BE2C (cell line): ENCODE results near the gene NRIP3.
A peak's percentile ranks its signal among the peaks of the same experiment; 100 is the strongest.

ENCODE experiments used
- DNase-seq: peaks from one replicate; pipeline ENCODE4 v3.0.0-alpha.2; 2020
- H3K27me3 ChIP-seq: fragments of 250-450 bp; sonication (Bioruptor Pico); 2 replicates; pipeline ENCODE4 v1.5.1; 2020; ENCODE audit warnings: mild to moderate bottlenecking
- H3K36me3 ChIP-seq: fragments of 250-450 bp; sonication (Bioruptor Pico); 2 replicates; pipeline ENCODE4 v1.5.1; 2020; ENCODE audit warnings: mild to moderate bottlenecking
- H3K4me1 ChIP-seq: fragments of 250-450 bp; sonication (Bioruptor Pico); 2 replicates; pipeline ENCODE4 v1.5.1; 2020
- H3K4me3 ChIP-seq: 2 replicates; pipeline ENCODE4 v1.5.1; 2011; ENCODE audit warnings: low read depth, low read length
- H3K9me3 ChIP-seq: fragments of 250-450 bp; sonication (Bioruptor Pico); 2 replicates; pipeline ENCODE4 v1.5.1; 2020
- TF ChIP-seq, protein P1 (sequence below): IDR thresholded peaks from 2 replicates; pipeline ENCODE4 v1.5.1; 2012; ENCODE audit warnings: mild to moderate bottlenecking, low read depth, low read length

Gene NRIP3

DNA sequence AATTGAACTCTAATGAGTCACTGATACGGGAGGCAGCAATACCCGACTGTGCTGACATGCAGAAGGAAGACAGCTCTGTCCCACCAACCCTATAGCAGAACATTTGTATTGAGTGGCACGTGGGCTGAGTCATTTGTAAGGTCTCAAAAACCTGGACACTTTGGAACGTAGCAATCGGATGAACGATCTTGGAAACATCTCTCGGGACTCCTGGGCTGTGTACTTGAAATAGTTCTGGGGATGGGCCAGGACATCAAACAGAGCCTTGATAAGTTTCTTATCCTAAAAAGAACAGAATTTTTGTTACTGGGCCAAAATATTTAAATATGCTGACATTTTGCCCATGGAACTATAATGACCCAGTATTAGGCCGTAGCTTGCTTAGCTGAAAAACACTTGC lies 17.1 kb upstream of the NRIP3 start:
- Histone ChIP-seq H3K4me3 (no peak overlapping the region), H3K4me1 (no peaks in the 10 kb centered on the region), H3K9me3 (no peaks in the 10 kb centered on the region), H3K27me3 (no peaks in the 10 kb centered on the region), H3K36me3 (no peaks in the 10 kb centered on the region)
- TF ChIP-seq, protein P1, sequence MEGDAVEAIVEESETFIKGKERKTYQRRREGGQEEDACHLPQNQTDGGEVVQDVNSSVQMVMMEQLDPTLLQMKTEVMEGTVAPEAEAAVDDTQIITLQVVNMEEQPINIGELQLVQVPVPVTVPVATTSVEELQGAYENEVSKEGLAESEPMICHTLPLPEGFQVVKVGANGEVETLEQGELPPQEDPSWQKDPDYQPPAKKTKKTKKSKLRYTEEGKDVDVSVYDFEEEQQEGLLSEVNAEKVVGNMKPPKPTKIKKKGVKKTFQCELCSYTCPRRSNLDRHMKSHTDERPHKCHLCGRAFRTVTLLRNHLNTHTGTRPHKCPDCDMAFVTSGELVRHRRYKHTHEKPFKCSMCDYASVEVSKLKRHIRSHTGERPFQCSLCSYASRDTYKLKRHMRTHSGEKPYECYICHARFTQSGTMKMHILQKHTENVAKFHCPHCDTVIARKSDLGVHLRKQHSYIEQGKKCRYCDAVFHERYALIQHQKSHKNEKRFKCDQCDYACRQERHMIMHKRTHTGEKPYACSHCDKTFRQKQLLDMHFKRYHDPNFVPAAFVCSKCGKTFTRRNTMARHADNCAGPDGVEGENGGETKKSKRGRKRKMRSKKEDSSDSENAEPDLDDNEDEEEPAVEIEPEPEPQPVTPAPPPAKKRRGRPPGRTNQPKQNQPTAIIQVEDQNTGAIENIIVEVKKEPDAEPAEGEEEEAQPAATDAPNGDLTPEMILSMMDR = no peak
- DNase-seq = no peak

DNA sequence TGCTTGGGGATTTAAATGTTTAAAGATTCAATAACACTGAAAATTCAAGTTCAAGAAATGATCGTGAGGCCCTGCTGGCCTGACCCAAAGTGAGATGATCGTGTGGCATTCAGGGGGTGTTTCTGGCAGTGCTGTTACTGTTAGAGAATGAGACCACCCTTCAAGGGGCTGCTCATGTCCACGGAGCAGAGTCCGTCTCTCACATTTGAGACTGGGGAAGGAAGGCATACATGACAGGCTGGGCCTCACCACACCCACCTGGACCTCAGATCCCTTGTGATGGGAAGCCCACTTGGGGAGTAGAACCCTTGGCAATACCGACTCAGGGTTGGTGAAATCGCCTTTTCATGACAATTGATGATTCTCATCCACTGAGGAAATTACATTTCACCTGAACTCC lies 16.1 kb upstream of the NRIP3 start:
- Histone ChIP-seq H3K9me3 (no peaks in the 10 kb centered on the region), H3K36me3 (no peaks in the 10 kb centered on the region), H3K27me3 (no peaks in the 10 kb centered on the region), H3K4me3 (no peak overlapping the region), H3K4me1 (no peaks in the 10 kb centered on the region)
- TF ChIP-seq, protein P1 = no peak
- DNase-seq = no peak

DNA sequence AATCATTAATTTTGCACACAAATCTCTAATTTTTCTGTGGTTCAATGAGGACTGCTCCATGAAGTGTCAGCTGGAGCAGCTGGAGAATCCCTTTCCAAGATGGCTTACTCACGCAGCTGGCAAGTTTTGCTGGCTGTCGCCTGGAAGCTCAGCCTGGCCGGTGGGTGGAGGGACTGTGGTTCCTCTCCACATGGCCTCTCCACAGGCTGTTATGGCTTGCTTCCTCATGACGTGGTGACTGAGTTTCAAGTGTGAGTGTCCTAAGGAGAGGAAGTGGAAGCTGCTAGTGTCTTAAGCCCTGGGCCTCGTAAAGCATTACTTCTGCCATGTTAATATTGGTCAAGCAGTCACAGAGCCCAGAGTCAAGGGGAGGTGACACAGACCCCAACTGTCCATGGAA lies 14.0 kb upstream of the NRIP3 start:
- Histone ChIP-seq H3K9me3 (no peaks in the 10 kb centered on the region), H3K27me3 (no peaks in the 10 kb centered on the region), H3K4me1 (no peaks in the 10 kb centered on the region), H3K4me3 (no peak overlapping the region), H3K36me3 (no peaks in the 10 kb centered on the region)
- DNase-seq = no peak
- TF ChIP-seq, protein P1 = no peak

DNA sequence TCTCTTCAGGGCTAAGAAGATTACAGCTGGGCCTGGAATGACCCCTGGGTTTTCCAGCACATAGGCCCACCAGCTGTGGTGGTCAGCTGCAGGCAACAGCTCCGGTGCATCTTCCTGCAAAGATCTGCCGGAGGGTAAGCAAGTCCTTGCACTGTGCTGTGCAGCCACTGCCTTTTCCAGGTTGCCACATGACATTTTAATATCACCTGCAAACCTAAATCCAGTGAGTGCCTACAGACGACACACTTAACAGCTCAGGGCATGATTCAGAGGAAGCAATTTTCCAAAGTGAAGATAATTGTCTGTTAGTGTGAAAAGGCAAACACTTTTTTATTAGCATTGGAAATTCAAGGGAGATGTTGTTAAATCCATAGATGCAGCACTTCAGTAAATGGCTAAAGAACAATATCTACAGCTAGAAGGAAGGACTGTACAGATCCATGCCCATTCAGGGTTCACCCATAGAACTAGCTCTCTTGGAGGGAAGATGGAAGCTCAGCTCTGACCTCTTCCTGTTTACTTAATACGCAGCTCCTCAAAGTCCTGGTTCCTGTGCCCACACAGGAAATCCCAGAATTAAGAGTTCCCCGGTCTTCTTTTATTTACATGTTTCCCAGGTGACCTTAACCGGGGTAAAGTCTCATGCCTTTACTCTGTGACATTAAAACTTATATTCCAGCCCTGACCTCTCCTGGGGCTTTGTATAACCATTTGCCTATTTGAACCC lies 13.3 kb upstream of the NRIP3 start:
- Histone ChIP-seq H3K4me1 (no peaks in the 10 kb centered on the region), H3K4me3 (no peak overlapping the region), H3K27me3 (no peaks in the 10 kb centered on the region), H3K36me3 (no peaks in the 10 kb centered on the region), H3K9me3 (no peaks in the 10 kb centered on the region)
- DNase-seq = no peak
- TF ChIP-seq, protein P1 = no peak

DNA sequence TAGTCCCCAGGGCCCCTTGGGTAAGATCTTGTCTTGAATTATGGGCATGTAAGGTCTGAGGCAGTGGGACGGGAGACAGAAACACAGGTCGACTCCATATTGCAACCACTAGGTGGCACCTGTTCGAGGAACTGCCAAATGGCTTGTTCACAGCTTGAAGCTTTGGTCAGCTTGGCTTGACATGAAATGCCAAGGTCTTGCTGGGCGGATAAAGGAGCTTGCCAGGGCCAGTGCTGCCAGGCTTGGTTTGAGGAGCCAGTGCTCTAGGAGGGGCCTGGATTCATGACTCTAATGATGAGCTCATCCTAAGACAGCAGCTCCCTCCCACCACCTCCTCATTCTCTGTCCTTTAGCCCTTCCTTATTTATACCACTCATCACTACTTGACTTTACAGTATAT lies 11.9 kb upstream of the NRIP3 start:
- no peaks in the 10 kb centered on the region for H3K9me3 ChIP-seq
- H3K27me3 ChIP-seq = no peaks in the 10 kb centered on the region
- H3K4me1 ChIP-seq = no peaks in the 10 kb centered on the region
- H3K4me3 ChIP-seq = no peak overlapping the region
- TF ChIP-seq, protein P1 = peak; percentile 73
- no peaks in the 10 kb centered on the region for H3K36me3 ChIP-seq
- peak; percentile 54 for DNase-seq

DNA sequence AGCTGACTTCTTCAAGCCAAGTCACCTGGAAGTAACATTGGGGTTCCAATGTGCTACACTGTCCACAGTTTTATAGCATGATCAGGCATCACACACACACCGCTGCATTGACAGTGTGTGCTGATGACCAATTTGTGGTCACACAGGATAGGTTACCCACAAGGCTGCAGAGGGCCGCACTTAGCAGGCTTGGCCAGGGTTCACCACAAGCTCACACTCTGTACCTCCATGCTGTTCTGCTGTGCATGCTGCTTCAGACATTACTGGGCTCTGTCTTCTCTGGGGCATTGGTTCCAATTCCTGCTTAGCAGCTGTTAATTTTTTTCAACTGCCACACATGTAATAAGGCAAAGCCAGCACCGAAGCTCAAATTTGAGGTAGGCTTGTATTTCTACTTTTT lies 11.0 kb upstream of the NRIP3 start:
- no peak for DNase-seq
- Histone ChIP-seq H3K4me3 (no peak overlapping the region), H3K9me3 (no peaks in the 10 kb centered on the region), H3K36me3 (no peaks in the 10 kb centered on the region), H3K4me1 (no peaks in the 10 kb centered on the region), H3K27me3 (no peaks in the 10 kb centered on the region)
- TF ChIP-seq, protein P1 = no peak
